ENCODE measurements around the gene UMOD. TPM values are rescaled to one million over a fixed set of nuclear protein-coding genes. Genes with fewer than 3 reads are reported as not detected.

The UMOD gene
- total RNA-seq, 1 donor from 2014 or later = not detected

GRCh38 chr16:20307791-20308190 lies 44.7 kb downstream of the UMOD start:
- no peak overlapping the region for H3K4me3 ChIP-seq (ENCODE audit: low read depth, low read length)
- no peak for TF ChIP-seq CTCF (conservative IDR thresholded peaks at IDR 0.05; ENCODE audit: low read depth, low read length)
- DNase-seq (ENCODE audit: low read depth) = no peak

GRCh38 chr16:20307240-20307671 lies 45.3 kb downstream of the UMOD start:
- no peak for DNase-seq (ENCODE audit: low read depth)
- TF ChIP-seq CTCF (conservative IDR thresholded peaks at IDR 0.05; ENCODE audit: low read depth, low read length) = no peak
- no peak overlapping the region for H3K4me3 ChIP-seq (ENCODE audit: low read depth, low read length)

DNA sequence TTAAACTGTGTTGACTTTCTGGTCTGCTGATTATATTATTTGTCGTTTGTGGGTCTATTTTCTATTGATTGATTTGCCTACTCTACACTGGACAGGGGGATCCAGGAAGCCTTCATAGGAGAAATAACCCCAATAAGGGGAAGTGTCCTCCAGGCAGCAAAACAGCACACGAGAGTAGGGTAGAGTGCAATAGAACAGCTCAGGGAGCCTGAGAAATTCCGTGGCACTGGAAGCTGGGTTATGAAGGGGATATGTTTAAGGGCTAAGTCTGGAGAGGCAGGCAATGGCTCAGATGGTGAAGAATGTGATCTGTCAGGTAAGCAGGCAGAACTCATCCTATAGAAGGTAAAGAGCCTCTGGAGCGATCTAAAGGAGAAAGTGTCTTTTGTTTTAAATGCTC lies 46.1 kb downstream of the UMOD start:
- DNase-seq (ENCODE audit: low read depth) = no peak
- H3K4me3 ChIP-seq (ENCODE audit: low read depth, low read length) = no peak overlapping the region
- TF ChIP-seq CTCF (conservative IDR thresholded peaks at IDR 0.05; ENCODE audit: low read depth, low read length) = no peak

- TF ChIP-seq CTCF (conservative IDR thresholded peaks at IDR 0.05; ENCODE audit: low read depth, low read length) = no peak
- H3K4me3 ChIP-seq (ENCODE audit: low read depth, low read length) = no peak overlapping the region
- no peak for DNase-seq (ENCODE audit: low read depth)
These were observed 49.5 kb downstream of the UMOD start for GRCh38 chr16:20303012-20303411.

DNA sequence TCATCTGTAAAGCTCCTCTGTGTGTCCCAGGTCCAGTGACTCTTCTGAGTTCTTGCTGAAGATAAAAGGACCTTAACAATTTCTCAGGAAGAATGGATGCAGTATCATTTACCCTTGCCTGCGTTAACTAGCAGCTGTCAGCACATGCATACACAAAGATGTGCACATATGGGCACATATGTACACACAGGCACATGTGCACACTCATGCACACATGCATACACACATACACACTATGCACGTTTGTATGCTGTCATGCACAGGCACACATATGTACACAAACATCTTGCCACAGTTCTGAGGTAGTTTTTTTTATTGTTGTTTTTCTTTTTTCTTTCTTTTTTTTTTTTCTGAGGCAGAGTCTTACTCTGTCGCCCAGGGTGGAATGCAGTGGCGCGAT lies 50.1 kb downstream of the UMOD start:
- no peak for TF ChIP-seq CTCF (conservative IDR thresholded peaks at IDR 0.05; ENCODE audit: low read depth, low read length)
- DNase-seq (ENCODE audit: low read depth) = no peak
- H3K4me3 ChIP-seq (ENCODE audit: low read depth, low read length) = no peak overlapping the region

DNA sequence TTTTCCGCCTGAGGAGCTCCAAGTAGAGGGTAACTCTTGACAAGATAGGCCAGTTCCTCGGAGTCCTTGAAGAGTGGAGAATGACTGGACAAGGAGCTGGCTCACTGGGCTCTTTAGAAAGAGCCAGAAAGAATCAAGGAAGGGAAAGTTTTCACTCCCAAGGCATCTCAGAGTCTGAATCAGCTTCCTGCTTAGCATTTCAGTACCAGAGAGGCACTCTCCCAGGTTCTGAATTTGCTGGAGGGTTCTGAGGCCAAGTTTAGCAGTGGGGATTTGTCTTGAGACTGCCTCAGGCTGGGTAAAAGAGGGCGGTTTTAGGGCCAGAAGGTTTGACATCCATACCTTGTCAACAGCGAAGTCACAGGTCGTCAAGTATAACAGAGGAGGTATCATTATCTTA lies 50.7 kb downstream of the UMOD start:
- H3K4me3 ChIP-seq (ENCODE audit: low read depth, low read length) = no peak overlapping the region
- no peak for TF ChIP-seq CTCF (conservative IDR thresholded peaks at IDR 0.05; ENCODE audit: low read depth, low read length)
- no peak for DNase-seq (ENCODE audit: low read depth)

- TF ChIP-seq CTCF (conservative IDR thresholded peaks at IDR 0.05; ENCODE audit: low read depth, low read length) = peak; percentile 95
- DNase-seq (ENCODE audit: low read depth) = peak; percentile 10
- no peak overlapping the region for H3K4me3 ChIP-seq (ENCODE audit: low read depth, low read length)
These were observed 52.0 kb downstream of the UMOD start for GRCh38 chr16:20300312-20301097.

All from epithelial cell of proximal tubule (primary cell).